ENCODE results near the gene KMT2A. TPM values are rescaled to one million over a fixed set of nuclear protein-coding genes. Genes with fewer than 3 reads are reported as not detected.

KMT2A gene
- total RNA-seq, 3 donors from 2014 or later = 49.0 to 89.3 (median 51.4) TPM

DNA sequence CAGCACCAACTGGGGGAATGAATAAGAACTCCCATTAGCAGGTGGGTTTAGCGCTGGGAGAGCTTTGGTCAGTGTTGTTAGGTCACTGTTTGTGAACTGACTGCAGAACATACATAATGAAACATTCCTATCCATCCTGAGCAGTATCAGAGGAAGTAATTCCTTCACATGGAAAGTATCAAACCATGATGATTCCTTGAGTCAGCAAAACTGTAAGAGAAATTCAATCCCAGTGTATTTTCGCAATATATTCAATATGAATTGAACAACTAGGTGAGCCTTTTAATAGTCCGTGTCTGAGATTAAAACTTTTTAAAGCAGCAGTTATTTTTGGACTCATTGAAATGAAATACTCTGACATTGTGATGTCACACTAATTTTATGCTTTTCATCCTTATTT, 48.1 kb downstream of the KMT2A start:
- no peak for DNase-seq
- Histone ChIP-seq H3K9me3 (no peaks in the 10 kb centered on the region), H3K4me3 (no peak overlapping the region), H3K36me3 (ENCODE audit: low read depth) (no peaks in the 10 kb centered on the region), H3K4me1 (ENCODE audit: low read depth) (no peaks in the 10 kb centered on the region)
- intact Hi-C loops (cut with DNase I, micrococcal nuclease) = no loop called here
- ATAC-seq = no peak
- TF ChIP-seq, protein P1, sequence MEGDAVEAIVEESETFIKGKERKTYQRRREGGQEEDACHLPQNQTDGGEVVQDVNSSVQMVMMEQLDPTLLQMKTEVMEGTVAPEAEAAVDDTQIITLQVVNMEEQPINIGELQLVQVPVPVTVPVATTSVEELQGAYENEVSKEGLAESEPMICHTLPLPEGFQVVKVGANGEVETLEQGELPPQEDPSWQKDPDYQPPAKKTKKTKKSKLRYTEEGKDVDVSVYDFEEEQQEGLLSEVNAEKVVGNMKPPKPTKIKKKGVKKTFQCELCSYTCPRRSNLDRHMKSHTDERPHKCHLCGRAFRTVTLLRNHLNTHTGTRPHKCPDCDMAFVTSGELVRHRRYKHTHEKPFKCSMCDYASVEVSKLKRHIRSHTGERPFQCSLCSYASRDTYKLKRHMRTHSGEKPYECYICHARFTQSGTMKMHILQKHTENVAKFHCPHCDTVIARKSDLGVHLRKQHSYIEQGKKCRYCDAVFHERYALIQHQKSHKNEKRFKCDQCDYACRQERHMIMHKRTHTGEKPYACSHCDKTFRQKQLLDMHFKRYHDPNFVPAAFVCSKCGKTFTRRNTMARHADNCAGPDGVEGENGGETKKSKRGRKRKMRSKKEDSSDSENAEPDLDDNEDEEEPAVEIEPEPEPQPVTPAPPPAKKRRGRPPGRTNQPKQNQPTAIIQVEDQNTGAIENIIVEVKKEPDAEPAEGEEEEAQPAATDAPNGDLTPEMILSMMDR (IDR thresholded peaks at IDR 0.05) = no peak

DNA sequence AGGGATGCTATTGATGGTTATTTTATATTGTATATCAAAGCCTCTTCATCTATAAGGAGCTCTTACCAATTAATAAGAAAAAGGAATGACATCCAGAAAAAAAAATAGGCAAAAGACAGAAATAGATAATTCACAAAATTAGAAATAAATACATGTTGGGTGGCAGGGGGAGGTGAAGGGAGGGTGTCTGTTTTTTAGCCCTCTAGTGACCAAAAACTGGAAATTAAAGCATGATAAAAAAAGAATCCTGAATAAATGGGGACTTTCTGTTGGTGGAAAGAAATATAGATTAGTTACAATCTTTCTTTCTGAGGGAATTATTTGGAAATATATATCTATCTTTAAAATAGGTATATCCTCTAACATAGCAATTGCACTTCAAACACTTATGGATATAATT, 49.0 kb downstream of the KMT2A start:
- no peak overlapping the region for H3K4me3 ChIP-seq
- H3K36me3 ChIP-seq (ENCODE audit: low read depth) = no peaks in the 10 kb centered on the region
- H3K4me1 ChIP-seq (ENCODE audit: low read depth) = no peaks in the 10 kb centered on the region
- TF ChIP-seq, protein P1 (IDR thresholded peaks at IDR 0.05) = no peak
- intact Hi-C loops (cut with DNase I, micrococcal nuclease) = no loop called here
- DNase-seq (no peak), ATAC-seq (no peak)
- no peaks in the 10 kb centered on the region for H3K9me3 ChIP-seq

DNA sequence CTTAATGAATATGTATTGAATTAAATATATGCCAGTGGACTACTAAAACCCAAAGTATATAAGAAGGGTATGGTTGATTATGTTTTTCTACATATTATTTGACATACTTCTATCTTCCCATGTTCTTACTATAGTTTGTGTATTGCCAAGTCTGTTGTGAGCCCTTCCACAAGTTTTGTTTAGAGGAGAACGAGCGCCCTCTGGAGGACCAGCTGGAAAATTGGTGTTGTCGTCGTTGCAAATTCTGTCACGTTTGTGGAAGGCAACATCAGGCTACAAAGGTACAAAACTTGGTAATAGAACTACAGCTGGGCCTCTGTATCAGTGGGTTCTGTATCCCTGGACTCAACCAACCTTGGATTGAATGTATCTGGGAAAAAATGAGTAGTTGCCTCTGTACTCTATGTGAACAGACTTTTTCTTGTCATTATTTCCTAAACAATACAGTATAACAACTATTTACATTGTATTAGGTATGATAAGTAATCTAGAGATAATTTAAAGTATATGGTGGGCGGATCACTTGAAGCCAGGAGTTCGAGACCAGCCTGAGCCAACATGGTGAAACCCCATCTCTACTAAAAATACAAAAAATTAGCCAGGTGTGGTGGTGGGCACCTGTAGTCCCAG, 52.3 kb downstream of the KMT2A start:
- Histone ChIP-seq H3K36me3 (ENCODE audit: low read depth) (no peaks in the 10 kb centered on the region), H3K9me3 (no peaks in the 10 kb centered on the region), H3K4me1 (ENCODE audit: low read depth) (no peaks in the 10 kb centered on the region), H3K4me3 (no peak overlapping the region)
- peak in 2 of 3 donors; percentile 53 to 77 for DNase-seq
- intact Hi-C loops (cut with DNase I, micrococcal nuclease) = no loop called here
- peak; percentile 84 for ATAC-seq
- TF ChIP-seq, protein P1 (IDR thresholded peaks at IDR 0.05) = peak; percentile 65

DNA sequence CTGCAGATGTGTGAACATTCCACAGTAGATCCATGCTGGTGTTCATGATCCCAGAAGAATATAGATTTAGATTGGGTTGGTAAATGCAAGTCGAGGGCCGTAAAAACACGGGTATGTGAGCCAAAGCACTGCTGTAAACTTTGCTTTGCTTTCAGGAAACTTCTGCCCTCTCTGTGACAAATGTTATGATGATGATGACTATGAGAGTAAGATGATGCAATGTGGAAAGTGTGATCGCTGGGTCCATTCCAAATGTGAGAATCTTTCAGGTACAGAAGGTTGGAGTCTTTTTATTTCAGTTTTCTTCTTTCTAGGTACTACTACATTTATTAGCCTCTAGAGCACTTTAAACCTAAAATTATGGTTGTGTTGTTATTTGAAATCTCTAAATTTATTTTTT, 54.7 kb downstream of the KMT2A start:
- intact Hi-C loops (cut with DNase I, micrococcal nuclease) = loop anchor here in 1 of 2 donors (10.0 kb wide), 1 partner anchor 106 kb away; no protein-coding TSS in a partner anchor
- ATAC-seq (no peak), DNase-seq (no peak)
- Histone ChIP-seq H3K9me3 (no peaks in the 10 kb centered on the region), H3K4me1 (ENCODE audit: low read depth) (no peaks in the 10 kb centered on the region), H3K4me3 (no peak overlapping the region), H3K36me3 (ENCODE audit: low read depth) (no peaks in the 10 kb centered on the region)
- TF ChIP-seq, protein P1 (IDR thresholded peaks at IDR 0.05) = no peak

DNA sequence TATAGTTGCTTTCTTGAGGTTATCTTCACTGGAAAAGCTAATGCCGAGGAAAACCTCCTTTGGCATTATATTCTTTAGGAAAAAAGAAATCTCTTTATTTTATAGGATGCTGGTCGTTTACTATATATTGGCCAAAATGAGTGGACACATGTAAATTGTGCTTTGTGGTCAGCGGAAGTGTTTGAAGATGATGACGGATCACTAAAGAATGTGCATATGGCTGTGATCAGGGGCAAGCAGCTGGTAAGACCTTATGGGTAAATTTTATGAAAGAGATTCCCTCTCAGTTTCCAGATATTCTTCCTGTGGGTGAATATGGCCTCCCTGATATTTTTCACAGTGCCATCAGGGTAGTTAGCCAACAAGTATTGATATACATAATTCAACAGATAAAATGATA, 61.5 kb downstream of the KMT2A start:
- Histone ChIP-seq H3K4me1 (ENCODE audit: low read depth) (no peaks in the 10 kb centered on the region), H3K36me3 (ENCODE audit: low read depth) (peaks cover 27% of the 10 kb centered on the region)
- intact Hi-C loops (cut with DNase I, micrococcal nuclease) = loop anchor here (5.0 to 10.0 kb wide), 2 partner anchors 111 to 113 kb away; no protein-coding TSS in a partner anchor

More for the DNA sequence above, 61.5 kb downstream of the KMT2A start:
- no peak for ATAC-seq
- DNase-seq = no peak
- TF ChIP-seq, protein P1 (IDR thresholded peaks at IDR 0.05) = no peak
- Histone ChIP-seq H3K4me3 (no peak overlapping the region), H3K9me3 (no peaks in the 10 kb centered on the region)

All from mucosa of descending colon (tissue), 3 donors.